Measurements from ENCODE around the gene TBC1D9. TPM values are rescaled to one million over a fixed set of nuclear protein-coding genes. Genes with fewer than 3 reads are reported as not detected.

TBC1D9 gene
- total RNA-seq, 1 experiment from 2014 or later, result 0.70 TPM

DNA sequence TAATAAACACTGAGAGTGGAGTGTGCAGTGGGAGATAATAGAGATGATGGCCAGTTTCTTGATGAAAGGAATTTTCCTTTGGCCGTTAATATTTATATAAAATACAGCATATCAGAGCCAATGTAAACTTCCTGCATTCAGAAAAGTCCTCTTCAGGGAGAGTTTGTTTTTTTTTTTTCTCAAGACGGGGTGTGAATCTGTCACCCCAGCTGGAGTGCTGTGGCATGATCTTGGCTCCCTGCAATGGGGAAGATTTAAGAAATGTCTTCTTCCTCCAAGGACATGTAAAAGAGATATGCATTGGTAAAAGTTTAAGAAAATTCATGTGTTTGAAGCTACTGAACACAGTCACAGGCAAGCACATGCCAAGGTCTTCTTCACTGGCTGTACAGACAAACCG is 25.4 kb upstream of the TBC1D9 start (continued):
- TF ChIP-seq, protein P1, sequence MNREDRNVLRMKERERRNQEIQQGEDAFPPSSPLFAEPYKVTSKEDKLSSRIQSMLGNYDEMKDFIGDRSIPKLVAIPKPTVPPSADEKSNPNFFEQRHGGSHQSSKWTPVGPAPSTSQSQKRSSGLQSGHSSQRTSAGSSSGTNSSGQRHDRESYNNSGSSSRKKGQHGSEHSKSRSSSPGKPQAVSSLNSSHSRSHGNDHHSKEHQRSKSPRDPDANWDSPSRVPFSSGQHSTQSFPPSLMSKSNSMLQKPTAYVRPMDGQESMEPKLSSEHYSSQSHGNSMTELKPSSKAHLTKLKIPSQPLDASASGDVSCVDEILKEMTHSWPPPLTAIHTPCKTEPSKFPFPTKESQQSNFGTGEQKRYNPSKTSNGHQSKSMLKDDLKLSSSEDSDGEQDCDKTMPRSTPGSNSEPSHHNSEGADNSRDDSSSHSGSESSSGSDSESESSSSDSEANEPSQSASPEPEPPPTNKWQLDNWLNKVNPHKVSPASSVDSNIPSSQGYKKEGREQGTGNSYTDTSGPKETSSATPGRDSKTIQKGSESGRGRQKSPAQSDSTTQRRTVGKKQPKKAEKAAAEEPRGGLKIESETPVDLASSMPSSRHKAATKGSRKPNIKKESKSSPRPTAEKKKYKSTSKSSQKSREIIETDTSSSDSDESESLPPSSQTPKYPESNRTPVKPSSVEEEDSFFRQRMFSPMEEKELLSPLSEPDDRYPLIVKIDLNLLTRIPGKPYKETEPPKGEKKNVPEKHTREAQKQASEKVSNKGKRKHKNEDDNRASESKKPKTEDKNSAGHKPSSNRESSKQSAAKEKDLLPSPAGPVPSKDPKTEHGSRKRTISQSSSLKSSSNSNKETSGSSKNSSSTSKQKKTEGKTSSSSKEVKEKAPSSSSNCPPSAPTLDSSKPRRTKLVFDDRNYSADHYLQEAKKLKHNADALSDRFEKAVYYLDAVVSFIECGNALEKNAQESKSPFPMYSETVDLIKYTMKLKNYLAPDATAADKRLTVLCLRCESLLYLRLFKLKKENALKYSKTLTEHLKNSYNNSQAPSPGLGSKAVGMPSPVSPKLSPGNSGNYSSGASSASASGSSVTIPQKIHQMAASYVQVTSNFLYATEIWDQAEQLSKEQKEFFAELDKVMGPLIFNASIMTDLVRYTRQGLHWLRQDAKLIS (CRISPR knock-in tag; IDR thresholded peaks at IDR 0.05; ENCODE audit: borderline replicate concordance), result no peak
- TF ChIP-seq, protein P2, sequence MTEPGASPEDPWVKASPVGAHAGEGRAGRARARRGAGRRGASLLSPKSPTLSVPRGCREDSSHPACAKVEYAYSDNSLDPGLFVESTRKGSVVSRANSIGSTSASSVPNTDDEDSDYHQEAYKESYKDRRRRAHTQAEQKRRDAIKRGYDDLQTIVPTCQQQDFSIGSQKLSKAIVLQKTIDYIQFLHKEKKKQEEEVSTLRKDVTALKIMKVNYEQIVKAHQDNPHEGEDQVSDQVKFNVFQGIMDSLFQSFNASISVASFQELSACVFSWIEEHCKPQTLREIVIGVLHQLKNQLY (CRISPR knock-in tag; IDR thresholded peaks at IDR 0.05), result no peak
- TF ChIP-seq JAZF1 (CRISPR knock-in tag; IDR thresholded peaks at IDR 0.05) (no peak), RORB (CRISPR knock-in tag; IDR thresholded peaks at IDR 0.05) (no peak), CTCF (IDR thresholded peaks at IDR 0.05) (no peak)
- TF ChIP-seq, protein P3, sequence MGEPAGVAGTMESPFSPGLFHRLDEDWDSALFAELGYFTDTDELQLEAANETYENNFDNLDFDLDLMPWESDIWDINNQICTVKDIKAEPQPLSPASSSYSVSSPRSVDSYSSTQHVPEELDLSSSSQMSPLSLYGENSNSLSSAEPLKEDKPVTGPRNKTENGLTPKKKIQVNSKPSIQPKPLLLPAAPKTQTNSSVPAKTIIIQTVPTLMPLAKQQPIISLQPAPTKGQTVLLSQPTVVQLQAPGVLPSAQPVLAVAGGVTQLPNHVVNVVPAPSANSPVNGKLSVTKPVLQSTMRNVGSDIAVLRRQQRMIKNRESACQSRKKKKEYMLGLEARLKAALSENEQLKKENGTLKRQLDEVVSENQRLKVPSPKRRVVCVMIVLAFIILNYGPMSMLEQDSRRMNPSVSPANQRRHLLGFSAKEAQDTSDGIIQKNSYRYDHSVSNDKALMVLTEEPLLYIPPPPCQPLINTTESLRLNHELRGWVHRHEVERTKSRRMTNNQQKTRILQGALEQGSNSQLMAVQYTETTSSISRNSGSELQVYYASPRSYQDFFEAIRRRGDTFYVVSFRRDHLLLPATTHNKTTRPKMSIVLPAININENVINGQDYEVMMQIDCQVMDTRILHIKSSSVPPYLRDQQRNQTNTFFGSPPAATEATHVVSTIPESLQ (CRISPR knock-in tag; IDR thresholded peaks at IDR 0.05), result no peak

DNA sequence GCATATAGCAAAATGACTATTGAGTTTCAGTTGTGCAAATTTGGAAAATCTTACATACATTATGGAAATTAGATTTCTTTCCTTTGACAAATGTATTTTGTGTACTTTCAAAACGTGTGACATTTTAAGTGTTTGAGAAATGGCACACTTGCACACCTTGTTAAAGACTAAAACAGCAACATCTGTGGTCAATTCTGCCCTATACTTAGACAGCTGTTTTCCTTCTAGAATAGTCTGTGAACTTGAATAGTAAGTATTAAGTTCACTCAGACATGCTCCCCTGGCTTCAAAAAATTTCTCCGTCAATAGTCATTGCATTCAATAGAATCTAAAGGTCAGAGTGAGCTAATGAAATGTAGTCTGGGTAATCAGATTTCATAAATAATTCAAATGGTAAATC is 21.7 kb upstream of the TBC1D9 start:
- no peak for DNase-seq (ENCODE audit: low spot score)
- H3K4me1 Mint-ChIP-seq, result no peaks in the 10 kb centered on the region
- no peak overlapping the region for H3K27ac Mint-ChIP-seq

GRCh38 chr4:140777386-140777785 is 21.2 kb upstream of the TBC1D9 start:
- Mint-ChIP-seq H3K9me3 (peaks cover 3% of the 10 kb centered on the region; the same call in 1 of the 2 replicates), H3K4me3 (no peak overlapping the region), H3K27ac (no peak overlapping the region), H3K27me3 (ENCODE audit: low read depth) (no peaks in the 10 kb centered on the region; the same call in 1 of the 2 replicates), H3K36me3 (no peaks in the 10 kb centered on the region), H3K4me1 (no peaks in the 10 kb centered on the region)
- ChIA-PET CTCF (no interaction called here), POLR2A (no interaction called here)
- TF ChIP-seq IRF2 (CRISPR knock-in tag; IDR thresholded peaks at IDR 0.05; ENCODE audit: borderline replicate concordance, low read depth) (no peak), FOXJ3 (CRISPR knock-in tag; IDR thresholded peaks at IDR 0.05; ENCODE audit: borderline replicate concordance) (no peak), RORB (CRISPR knock-in tag; IDR thresholded peaks at IDR 0.05) (no peak), ESRRA (CRISPR knock-in tag; IDR thresholded peaks at IDR 0.05; ENCODE audit: borderline replicate concordance) (no peak), MXD4 (CRISPR knock-in tag; IDR thresholded peaks at IDR 0.05; ENCODE audit: borderline replicate concordance) (no peak), OVOL2 (CRISPR knock-in tag; IDR thresholded peaks at IDR 0.05; ENCODE audit: borderline replicate concordance) (no peak), NFYB (CRISPR knock-in tag; conservative IDR thresholded peaks at IDR 0.05; ENCODE audit: low read depth) (no peak), TEAD1 (CRISPR knock-in tag; IDR thresholded peaks at IDR 0.05) (no peak), ZNF121 (CRISPR knock-in tag; IDR thresholded peaks at IDR 0.05) (no peak)
- TF ChIP-seq, protein P1 (CRISPR knock-in tag; IDR thresholded peaks at IDR 0.05; ENCODE audit: borderline replicate concordance), result no peak
- TF ChIP-seq, protein P4, sequence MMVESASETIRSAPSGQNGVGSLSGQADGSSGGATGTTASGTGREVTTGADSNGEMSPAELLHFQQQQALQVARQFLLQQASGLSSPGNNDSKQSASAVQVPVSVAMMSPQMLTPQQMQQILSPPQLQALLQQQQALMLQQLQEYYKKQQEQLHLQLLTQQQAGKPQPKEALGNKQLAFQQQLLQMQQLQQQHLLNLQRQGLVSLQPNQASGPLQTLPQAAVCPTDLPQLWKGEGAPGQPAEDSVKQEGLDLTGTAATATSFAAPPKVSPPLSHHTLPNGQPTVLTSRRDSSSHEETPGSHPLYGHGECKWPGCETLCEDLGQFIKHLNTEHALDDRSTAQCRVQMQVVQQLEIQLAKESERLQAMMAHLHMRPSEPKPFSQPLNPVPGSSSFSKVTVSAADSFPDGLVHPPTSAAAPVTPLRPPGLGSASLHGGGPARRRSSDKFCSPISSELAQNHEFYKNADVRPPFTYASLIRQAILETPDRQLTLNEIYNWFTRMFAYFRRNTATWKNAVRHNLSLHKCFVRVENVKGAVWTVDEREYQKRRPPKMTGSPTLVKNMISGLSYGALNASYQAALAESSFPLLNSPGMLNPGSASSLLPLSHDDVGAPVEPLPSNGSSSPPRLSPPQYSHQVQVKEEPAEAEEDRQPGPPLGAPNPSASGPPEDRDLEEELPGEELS (CRISPR knock-in tag; IDR thresholded peaks at IDR 0.05), result no peak
- ATAC-seq (no peak), DNase-seq (ENCODE audit: low spot score) (no peak)

More for the DNA sequence above, 21.7 kb upstream of the TBC1D9 start:
- H3K9me3 Mint-ChIP-seq, result peaks cover 5% of the 10 kb centered on the region
- no peaks in the 10 kb centered on the region; the same call in 1 of the 2 replicates for H3K27me3 Mint-ChIP-seq (ENCODE audit: low read depth)
- ChIA-PET CTCF (no interaction called here), POLR2A (no interaction called here)
- no peak for TF ChIP-seq FOXJ3 (CRISPR knock-in tag; IDR thresholded peaks at IDR 0.05; ENCODE audit: borderline replicate concordance)
- H3K4me3 Mint-ChIP-seq, result no peak overlapping the region
- no peaks in the 10 kb centered on the region for H3K36me3 Mint-ChIP-seq
- ATAC-seq, result no peak

Measured in WTC11 (cell line).